Frontal cortex (tissue), 4 donors: ENCODE data around the gene MAPKBP1. TPM values are rescaled to one million over a fixed set of nuclear protein-coding genes. Genes with fewer than 3 reads are reported as not detected.

Source experiments
- DNase-seq, 2 donors: peaks; one replicate each; pipeline ENCODE4 v3.0.0; 2012; ENCODE audit warnings: low spot score in 2 of 2
- FAIRE-seq: peaks from 2 replicates; lab custom pipeline; 2012; peaks lifted over from hg19 to GRCh38; lab: Jason Lieb, UNC
- total RNA-seq: library from RNA; depleted of rRNA; stranded (reverse); fragments of >200 nt; gene quantifications from one replicate; pipeline ENCODE4 v1.2.3, GENCODE V29; 2014
- donor health status: control.
- donor health status: control.
- donor health status: control.

The MAPKBP1 gene
- total RNA-seq, 1 donor from 2014 or later: 31.4 TPM

DNA sequence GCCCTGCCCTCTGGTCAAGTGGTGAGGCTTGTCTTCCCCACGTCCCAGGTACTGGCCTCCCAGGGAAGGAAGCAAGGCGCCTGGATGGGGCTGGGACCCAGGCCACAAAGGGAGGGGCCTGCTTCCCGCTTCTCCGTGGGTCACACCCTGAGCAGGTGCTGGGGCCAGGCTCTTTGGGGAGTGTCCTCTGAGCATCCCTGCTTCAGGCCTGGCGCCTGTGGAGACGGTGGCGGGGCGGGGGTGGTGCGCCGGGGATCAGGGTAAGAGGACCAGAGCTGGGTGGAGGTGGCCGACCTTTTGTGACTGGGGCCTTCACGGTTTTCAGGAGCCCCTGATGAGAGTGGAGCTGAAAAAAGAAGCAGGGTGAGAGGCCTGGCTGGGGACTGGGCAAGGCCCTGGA is 67.9 kb downstream of the MAPKBP1 start:
- FAIRE-seq: no peak
- DNase-seq: no peak

DNA sequence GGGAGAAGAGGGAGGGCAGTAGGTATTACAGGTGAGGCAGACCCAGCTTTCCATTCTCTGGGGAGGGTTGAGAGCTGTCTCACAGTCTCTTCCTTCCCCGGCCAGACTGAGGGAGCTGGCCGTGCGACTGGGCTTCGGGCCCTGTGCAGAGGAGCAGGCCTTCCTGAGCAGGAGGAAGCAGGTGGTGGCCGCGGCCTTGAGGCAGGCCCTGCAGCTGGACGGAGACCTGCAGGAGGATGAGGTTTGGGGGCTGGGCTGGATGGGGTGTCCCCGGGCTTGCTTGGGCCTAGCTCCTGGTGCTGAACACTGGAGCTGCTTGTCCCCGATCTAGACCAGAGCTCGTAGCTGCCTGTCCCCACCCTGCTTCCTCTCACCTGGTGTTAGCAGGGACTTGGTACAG is 69.3 kb downstream of the MAPKBP1 start:
- DNase-seq (no peak), FAIRE-seq (no peak)

DNA sequence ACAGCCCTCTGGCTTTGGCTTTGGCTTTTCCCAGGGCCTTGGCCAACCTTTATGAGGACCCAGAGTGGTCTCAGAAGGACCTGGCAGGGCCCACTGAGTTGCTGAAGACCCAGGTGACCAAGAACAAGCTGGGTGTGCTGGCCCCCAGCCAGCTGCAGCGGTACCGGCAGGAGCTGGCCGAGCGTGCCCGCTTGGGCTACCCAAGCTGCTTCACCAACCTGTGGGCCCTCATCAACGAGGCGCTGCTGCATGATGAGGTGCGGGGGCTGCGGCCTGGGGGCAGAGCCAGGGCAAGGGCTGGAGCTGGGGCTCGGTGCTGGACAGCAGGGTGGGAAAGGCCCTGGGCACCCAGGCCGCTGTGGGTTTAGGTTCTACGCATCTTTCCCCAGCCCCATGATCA is 70.5 kb downstream of the MAPKBP1 start:
- FAIRE-seq (no peak), DNase-seq (no peak)

DNA sequence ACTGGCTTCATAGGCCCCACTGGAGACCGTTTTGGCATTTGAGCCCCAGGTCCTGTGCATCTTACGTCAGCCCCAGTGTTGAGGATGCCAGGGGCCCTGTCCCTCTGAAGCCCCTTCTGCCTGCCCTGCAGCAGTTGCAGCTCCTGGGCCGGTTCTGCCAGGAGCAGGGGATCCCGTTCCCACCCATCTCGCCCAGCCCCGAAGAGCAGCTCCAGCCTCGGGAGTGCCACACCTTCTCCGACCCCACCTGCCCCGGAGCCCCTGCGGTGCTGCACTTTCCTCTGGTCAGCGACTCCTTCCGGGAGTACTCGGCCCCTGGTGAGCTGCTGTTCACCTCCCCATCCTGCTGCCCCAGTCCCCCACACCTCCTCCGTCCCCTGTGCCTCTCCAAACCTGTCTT is 72.9 kb downstream of the MAPKBP1 start:
- FAIRE-seq: no peak
- no peak for DNase-seq

DNA sequence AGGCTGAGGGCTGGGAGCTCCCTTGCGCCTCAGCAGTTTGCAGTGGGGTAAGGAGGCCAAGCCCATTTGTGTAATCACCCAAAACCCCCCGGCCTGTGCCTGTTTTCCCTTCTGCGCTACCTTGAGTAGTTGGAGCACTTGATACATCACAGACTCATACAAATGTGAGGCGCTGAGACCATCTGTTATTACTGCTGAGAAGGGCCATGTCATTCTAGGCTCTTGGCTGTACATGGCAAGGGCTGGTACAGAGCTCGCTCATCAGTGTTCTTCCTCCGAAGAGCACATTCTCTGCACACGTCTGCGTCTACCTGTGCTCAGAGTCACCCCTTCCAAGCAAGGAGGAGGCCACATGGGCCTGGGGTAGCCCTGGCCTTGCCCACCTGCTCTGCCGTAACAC is 73.7 kb downstream of the MAPKBP1 start:
- no peak for FAIRE-seq
- no peak for DNase-seq

DNA sequence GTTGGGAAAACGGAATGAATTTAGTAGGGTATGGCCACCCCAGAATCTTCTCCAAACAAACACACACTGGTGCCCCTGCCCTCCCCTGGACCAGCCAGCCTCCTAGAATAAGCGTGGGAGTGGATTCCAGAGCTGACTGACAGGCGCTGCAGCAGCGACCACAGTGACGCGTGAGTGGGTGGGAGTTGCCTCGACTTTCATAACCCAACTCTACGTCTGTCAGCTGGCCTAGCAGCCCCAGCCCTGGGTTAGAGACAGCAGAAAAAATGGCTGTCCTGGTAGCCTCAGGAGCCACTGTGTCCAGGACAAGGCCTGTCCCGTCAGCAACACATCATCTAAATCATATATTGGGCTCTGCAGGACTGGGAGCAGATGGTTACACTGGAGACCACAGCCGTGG is 74.3 kb downstream of the MAPKBP1 start:
- no peak for FAIRE-seq
- DNase-seq: no peak

DNA sequence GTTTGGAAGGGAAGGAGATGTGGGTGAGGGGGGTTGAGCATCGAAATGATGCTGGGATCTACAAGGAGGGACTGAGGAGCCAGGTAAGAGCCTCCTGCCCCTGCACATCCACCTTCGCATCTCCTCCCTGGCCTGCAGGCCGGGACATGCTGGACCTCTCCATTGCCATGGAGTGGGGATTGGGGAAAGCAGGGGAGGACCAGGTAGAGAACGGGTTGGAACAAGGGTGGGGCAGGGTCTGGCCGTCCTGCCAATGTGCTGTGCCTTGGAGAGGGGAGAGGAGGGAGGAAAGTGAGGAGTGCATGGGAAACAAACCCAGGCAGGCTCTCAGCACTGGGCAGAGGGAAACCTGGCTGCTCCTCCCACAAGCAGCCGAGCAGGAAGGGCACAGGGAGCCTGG is 74.9 kb downstream of the MAPKBP1 start:
- FAIRE-seq (no peak), DNase-seq (no peak)

DNA sequence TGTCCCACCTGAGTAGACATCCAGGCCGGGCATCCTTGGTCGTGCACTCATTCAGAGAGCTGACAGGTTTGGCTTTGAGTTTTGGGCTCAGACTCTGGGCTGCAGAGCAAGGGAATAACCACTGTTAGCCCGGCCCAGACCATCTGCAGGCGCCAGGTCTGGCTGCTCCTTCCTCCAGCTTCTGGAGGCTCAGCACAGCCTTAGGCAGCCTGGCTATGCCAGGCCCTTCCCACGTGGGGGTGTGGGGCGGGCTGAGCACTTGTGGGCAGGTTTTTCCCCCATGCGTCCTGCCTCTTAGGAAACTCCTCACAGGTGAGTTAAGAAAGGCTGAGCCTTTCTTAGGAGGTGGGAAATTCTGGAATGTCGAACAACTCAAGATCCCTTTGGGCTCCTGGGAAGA is 75.6 kb downstream of the MAPKBP1 start:
- DNase-seq: no peak
- FAIRE-seq: no peak

DNA sequence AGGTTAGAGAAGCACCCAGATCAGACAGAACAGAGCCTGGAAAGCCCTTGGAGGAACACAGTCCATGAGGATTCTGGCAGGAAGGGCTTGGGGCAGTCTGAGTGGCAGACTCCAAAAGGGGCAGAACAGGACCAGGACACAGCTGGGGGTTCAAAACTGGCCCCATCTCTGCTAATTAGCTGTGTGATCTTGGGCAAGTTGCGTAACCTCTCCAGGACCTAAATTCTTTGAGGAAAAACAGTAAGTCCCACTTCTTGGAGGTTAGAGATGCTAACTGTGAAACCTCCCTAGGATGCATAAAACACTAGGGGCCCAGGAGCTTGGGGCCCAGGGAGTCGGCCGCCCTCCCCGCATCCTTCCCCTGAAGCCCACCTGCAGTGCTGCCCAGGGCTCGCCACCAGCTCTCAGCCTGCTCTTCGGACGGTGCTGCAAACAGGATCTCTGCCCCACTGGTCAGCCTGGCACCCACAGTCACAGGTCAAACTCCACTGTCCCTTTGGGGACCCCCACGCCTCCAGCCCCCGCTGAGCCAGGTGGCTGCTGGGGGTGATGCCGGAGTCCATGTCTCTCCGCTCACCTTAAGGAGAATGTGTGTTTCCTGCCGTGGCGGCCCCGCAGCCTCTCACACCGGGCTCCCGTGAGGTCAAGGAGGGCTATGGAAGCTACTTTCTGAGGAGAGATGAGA is 76.3 kb downstream of the MAPKBP1 start:
- no peak for FAIRE-seq

DNA sequence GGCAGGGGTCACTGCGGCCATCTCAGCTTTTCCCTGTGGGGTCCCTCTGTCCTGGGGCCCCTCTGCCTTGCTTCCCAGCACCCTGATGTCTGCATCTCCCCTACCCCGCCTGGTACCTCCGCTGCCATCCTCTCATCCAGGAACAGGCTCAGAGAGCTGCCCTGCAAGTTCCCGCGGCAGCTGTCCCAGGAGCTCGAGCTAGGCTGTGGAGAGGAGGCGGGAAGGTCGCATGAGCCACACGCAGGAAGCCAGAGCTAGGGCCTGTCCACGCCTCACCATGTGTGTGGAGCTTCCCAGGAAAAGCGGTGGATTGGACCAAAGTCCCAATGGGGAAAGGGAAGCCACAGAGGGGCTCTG is 76.9 kb downstream of the MAPKBP1 start:
- no peak for FAIRE-seq

More for the DNA sequence above, 76.3 kb downstream of the MAPKBP1 start:
- DNase-seq: no peak

DNA sequence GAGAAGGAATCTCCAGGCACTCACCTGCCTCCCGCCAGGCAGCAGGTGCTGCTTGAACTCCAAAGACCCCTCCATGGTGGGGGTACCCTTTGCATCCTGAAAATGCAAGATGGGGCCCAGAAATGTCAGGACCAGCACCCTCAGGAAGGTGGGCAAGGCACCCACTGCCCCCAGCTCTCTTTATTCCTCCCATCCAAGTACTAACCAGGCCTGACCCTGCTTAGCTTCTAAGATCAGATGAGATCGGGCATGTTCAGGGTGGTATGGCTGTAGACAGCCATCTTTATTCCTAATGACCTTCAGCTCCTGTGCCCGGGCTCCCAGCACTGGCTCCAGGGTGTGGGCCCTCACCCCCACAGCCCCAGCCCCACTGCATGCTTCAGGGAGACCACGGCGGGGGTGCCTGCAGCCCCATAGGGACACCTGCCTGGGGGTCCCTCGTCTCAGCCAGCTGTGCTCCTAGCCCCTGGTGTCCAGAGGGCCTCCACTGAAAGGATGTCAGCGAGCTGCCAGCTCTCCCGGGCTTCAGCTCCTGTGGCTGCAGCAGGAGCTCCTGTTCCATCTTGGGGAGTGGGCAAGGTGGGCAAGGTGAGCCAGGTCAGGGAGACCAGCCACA is 77.6 kb downstream of the MAPKBP1 start:
- DNase-seq (no peak), FAIRE-seq (no peak)

More for the DNA sequence above, 76.9 kb downstream of the MAPKBP1 start:
- no peak for DNase-seq

DNA sequence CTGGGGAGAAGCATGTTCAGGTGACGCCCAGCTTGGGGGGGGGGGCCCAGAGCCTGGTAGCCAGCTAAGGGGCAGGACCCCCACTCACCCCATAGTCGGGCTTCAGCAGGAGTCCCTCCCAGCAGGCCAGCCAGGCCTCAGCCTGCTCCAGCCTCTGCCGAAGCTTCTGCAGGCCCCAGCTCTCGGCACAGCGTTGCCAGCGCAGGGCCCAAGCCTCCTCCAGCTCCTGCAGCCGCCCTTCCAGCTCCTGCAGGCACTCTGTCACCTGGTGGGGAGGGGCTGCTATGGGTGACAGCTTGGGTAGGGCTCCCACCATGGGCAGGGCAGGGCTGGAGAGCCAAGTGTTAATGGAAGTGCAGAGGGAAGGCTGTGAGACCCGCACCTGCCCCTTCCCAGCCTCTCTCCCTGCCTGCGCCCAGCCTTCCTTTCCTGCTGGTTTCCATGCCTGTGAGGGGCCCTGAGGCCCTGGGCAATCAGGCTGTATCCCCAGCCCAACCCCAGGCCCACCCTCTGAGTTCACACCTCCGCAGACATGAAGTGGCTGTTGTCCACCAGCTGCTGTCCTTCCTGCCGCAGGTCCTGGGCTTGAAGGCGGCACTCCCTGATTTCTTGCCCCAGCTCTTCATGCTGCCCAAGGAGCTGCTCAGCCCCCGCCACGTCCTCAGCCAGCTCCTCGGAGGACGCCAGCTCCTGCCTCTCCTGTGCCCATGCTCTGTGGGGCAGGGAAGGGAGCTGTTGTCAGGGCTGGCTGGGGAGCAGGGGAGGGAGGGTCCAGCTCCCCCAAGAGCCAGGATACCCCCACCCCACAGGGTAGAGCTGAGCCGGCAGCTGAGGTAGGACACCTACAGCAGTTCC is 78.7 kb downstream of the MAPKBP1 start:
- FAIRE-seq (no peak), DNase-seq (no peak)

DNA sequence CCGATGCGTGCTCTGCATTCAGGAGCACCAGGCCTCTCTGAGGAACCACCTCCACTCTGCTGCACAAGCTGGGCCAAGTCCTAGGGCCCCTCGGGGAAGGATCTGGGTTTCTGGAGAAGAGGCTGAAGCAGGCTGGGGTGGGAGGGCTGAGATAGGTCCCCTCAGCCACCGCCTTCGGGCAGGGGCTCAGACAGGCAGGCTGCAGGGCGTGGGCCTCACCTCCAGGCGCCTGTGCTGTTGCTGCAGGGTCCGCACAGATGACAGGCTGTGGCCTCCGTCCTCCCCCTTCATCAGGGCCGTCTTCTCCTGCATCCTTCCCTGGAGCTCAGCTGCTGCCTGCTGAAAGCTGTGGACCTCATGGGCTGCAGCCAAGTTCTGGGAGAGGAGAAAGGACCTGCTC is 79.5 kb downstream of the MAPKBP1 start:
- no peak for DNase-seq

DNA sequence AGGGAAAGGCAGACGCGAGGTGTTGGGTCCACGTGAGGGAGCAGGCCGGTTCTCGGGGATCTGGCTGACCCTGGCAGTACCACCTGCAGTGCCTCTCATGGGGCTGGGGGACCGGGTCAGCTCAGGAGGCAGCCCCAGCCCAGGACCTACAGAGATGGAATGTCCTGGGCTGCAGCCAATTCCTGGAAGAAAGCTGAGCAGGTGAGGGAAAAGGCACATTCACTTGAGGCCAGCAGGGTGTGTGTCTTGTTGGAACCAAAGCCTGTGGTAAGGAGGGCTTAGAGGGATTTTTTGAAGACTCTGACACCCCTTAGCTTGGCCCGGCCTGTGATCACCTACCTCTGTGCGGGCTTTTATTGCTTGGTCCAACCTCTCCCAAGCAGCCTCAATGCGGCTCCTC is 80.2 kb downstream of the MAPKBP1 start:
- FAIRE-seq: no peak
- no peak for DNase-seq

More for the DNA sequence above, 79.5 kb downstream of the MAPKBP1 start:
- no peak for FAIRE-seq

DNA sequence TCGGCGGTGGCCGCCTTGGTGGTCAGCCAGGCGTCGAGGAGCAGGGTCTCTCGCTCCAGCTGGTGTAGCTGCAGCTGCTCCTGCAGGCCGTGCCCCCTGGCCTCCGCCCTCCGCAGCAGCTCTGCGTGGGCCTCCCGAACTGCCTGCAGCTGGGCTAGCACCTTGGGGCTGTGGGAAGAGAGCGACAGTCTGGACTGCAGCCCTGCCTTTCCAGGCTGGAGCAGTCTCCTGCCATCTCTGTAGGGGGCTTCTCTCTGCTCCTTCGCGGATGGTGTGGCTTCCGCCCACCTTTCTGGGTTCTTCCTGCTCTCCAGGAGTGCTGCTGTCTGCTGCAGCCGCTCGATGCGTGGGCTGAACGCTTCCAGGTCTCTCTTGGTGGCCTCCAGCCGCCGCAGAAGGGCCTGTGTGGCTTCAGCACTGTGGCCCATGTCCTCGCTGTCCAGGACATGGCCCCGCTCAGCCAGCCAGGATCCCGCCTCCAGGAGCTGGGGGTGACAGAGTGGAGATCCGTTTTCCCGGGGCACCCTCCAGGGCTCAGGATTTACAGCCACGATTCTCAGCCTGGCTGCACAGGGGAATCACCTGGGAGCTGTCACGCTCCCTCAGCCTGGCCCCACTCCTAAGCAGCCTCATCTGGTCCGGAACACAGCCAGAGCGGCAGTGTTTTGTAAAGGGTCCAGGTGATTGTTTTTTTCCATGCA is 81.1 kb downstream of the MAPKBP1 start:
- FAIRE-seq (no peak), DNase-seq (peak in 1 of 2 donors; percentile 48)

DNA sequence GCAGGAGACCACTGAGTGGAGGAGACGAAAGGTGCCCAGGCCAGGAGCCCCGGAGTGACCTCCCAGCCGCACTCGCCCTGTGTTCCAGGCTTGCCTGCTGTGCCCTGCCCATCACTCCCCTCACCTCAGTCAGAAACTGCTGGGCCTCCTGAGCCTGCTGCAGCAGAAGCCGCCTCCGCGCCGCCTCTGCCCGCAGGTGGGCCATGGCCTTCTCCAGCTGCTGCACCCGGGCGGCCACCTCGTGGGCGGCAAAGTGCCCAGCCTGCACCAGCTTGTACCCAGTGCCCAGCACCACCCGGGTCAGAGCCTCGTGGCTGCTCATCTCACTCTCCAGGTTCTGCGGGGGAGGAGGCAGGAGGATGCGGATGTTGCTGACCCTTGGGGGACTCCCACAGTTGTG is 82.0 kb downstream of the MAPKBP1 start:
- DNase-seq (no peak), FAIRE-seq (no peak)

DNA sequence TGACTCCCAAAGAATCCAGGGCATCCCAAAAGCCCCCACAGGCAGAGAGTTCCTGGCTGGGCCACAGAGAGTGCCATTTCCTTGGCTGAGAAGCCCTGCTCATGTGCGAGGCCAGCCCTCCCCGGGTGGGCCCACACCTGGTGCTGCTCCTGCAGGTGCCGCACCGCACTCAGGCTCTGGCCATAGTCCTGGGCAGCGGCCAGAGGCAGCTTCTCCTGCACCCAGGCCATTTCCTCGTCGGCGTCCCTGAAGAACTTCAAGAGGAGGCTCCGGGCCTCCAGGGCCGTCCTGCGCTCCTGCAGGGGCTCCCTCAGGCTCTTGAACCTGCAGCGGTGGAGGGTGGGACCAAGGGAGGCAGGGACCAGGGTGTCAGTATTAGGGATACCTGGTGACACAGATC is 82.4 kb downstream of the MAPKBP1 start:
- no peak for FAIRE-seq
- DNase-seq: no peak

DNA sequence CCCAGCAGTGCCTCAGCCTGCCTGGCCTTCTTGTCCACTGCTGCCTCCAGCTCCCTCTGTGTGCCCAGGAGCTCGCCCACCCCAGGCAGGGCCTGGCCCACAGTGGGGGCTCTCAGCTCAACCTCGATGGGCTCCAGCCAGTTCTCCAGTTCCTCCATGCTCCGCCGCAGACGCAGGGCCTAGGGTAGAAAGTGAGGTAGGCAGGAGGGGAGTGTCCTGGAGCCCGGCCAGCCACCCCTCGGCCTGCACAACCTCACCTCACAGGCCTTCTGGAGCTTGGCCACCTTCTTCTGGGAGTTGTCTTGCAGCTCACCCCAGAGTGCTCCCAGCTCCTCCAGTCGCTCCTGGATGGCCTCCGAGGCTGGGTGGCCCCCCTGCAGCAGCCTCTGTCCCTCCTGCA is 83.0 kb downstream of the MAPKBP1 start:
- FAIRE-seq (no peak), DNase-seq (no peak)

DNA sequence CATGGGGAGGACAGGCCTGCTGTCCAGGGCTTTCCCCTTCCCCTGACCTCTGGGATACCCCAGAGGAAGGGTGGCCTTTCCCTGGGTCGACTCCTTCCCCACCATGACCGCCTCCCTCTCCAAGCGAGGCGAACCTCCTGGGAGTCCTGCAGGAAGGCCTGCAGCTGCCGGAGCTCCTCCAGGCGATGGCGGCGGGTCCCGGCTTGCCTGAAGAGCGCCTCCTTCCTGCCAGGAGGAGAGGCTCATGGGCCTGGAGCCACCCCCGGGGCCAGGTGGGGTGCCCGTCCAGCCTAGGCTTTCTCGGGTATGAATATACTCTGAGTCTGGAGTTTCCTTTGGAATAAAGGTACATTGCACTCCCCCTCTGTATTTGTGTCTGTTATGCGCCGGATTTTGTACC is 84.5 kb downstream of the MAPKBP1 start:
- DNase-seq (no peak), FAIRE-seq (no peak)

DNA sequence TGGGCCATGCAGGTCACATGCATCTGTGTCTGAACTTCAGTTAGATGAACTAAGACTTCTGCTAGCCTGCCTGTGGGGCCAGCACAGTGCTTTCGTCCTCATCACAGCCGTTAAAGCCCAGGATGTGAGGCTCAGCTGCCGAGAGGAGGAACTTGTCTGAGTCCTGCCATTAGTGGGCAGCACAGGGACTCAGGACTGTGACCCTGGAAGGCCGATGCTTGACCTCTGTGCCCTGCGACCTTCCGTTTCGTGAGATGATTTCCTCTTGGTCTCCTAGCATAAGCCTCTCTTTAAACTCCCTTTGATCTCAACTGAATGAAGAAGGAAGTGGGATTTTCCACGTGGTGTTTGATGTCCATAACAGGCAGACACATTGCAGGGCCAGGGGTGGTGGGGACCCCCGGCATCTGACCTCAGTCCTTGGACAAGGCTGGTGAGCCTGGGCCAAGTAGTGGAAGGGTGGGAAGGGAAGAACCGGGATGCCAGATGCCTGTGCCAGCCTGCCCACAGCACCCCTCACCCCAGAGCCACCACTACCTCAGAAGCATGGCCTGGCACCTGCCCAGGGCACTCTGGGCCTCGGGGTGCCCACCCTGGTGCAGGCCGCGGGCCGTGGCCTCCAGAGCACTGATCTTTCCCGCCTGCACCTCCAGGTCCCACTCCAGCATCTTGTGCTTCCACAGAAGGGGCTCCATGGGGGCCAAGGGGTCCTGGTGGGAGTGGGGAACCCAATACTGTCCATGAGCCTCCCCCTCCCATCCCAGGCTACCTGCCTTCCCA is 86.0 kb downstream of the MAPKBP1 start:
- no peak for FAIRE-seq

More for the DNA sequence above, 86.0 kb downstream of the MAPKBP1 start:
- no peak for DNase-seq
